Lower leg skin (tissue), 4 donors: ENCODE results near the gene CCM2. TPM values are rescaled to one million over a fixed set of nuclear protein-coding genes. Genes with fewer than 3 reads are reported as not detected.
"Not testable (repeated sequence)": the region's sequence is repeated elsewhere in the genome, so short reads cannot be mapped to it uniquely, and the experiment has no call there.

ENCODE experiments used
- DNase-seq, 2 donors: peaks; one replicate each; pipeline ENCODE4 v3.0.0-alpha.2; 2019; ENCODE audit warnings: low spot score in 2 of 2
- H3K4me3 ChIP-seq: fragments of 200-600 bp; sonication (generic); 2 replicates; pipeline ENCODE4 v1.5.1; 2017; ENCODE audit warnings: mild to moderate bottlenecking, low read depth; ENCODE audit not compliant: poor library complexity, severe bottlenecking
- CTCF ChIP-seq, 3 donors: fragments of 450-650 bp; IDR thresholded peaks; one replicate each; pipeline ENCODE4 v1.5.1; 2016; ENCODE audit warnings: antibody characterized with exemption in 3 of 3, mild to moderate bottlenecking in 3 of 3, moderate library complexity in 2 of 3
- POLR2A ChIP-seq, 2 donors: fragments of 450-650 bp; IDR thresholded peaks; one replicate each; pipeline ENCODE4 v1.6.1; 2016 to 2017; ENCODE audit warnings: antibody characterized with exemption in 2 of 2, mild to moderate bottlenecking in 1 of 2, moderate library complexity in 1 of 2
- WGBS, 2 donors: methylation state at CpG; one replicate each; pipeline ENCODE4 v1.1.5; 2018; 5-methylcytosine and 5-hydroxymethylcytosine counted together
- intact Hi-C: fragments of 100-400 bp; cut with DNase I; formaldehyde crosslinking; loops from one replicate; pipeline ENCODE4 v1.15.0; 2023; ENCODE audit warnings: low total_unique reads
- total RNA-seq, 4 donors: library from RNA; depleted of rRNA; stranded (reverse); fragments of >200 nt; gene quantifications; one replicate each; pipeline ENCODE4 v1.1.0, GENCODE V29; 2016

The CCM2 gene
- total RNA-seq, 4 donors from 2014 or later = 25.1 to 45.7 (median 32.6) TPM

GRCh38 chr7:44987457-44987856 is 12.5 kb upstream of the CCM2 start:
- 93 to 96% methylated on average over 7 of the region's 7 CpGs for WGBS, 2 donors
- intact Hi-C loops = no loop called here
- no peak for TF ChIP-seq CTCF (IDR thresholded peaks at IDR 0.05)
- no peak for TF ChIP-seq POLR2A (IDR thresholded peaks at IDR 0.05)
- DNase-seq = no peak
- no peak overlapping the region for H3K4me3 ChIP-seq

- WGBS, 2 donors = 77 to 82% methylated on average over 10 of the region's 10 CpGs
- intact Hi-C loops = no loop called here
- DNase-seq = no peak
- no peak for TF ChIP-seq POLR2A (IDR thresholded peaks at IDR 0.05)
- no peak for TF ChIP-seq CTCF (IDR thresholded peaks at IDR 0.05)
- no peak overlapping the region for H3K4me3 ChIP-seq
Observed at GRCh38 chr7:44987996-44988395, 12.0 kb upstream of the CCM2 start.

GRCh38 chr7:44988701-44989100 is 11.3 kb upstream of the CCM2 start:
- DNase-seq = no peak
- no peak for TF ChIP-seq POLR2A (IDR thresholded peaks at IDR 0.05)
- no peak for TF ChIP-seq CTCF (IDR thresholded peaks at IDR 0.05)
- no peak overlapping the region for H3K4me3 ChIP-seq
- 53 to 63% methylated on average over 4 of the region's 4 CpGs for WGBS, 2 donors
- intact Hi-C loops = no loop called here

GRCh38 chr7:44989132-44989531 is 10.9 kb upstream of the CCM2 start:
- TF ChIP-seq POLR2A (IDR thresholded peaks at IDR 0.05) = no peak
- no peak for TF ChIP-seq CTCF (IDR thresholded peaks at IDR 0.05)
- no peak overlapping the region for H3K4me3 ChIP-seq
- 92 to 96% methylated on average over 3 of the region's 3 CpGs for WGBS, 2 donors
- intact Hi-C loops = no loop called here
- no peak for DNase-seq

- WGBS, 2 donors = 49 to 53% methylated on average over 9 of the region's 9 CpGs
- intact Hi-C loops = no loop called here
- no peak for DNase-seq
- TF ChIP-seq CTCF (IDR thresholded peaks at IDR 0.05) = no peak
- no peak for TF ChIP-seq POLR2A (IDR thresholded peaks at IDR 0.05)
- H3K4me3 ChIP-seq = no peak overlapping the region
Observed at GRCh38 chr7:44990109-44991023, 9.6 kb upstream of the CCM2 start.

GRCh38 chr7:44992004-44992795 is 7.8 kb upstream of the CCM2 start:
- 82 to 87% methylated on average over 19 to 21 of the region's 21 CpGs for WGBS, 2 donors
- DNase-seq, H3K4me3 ChIP-seq, intact Hi-C loops: not testable (repeated sequence)
